DMS79 (cell line): ENCODE data around the gene HDAC4.

Experiments
- DNase-seq: peaks from one replicate; lab custom pipeline; 2025; lab: John Stamatoyannopoulos, UW

Gene HDAC4

GRCh38 chr2:239200646-239201530, 199.9 kb downstream of the HDAC4 start:
- DNase-seq, result no peak

GRCh38 chr2:239199041-239199768, 201.6 kb downstream of the HDAC4 start:
- peak; percentile 40 for DNase-seq

GRCh38 chr2:239198221-239198620, 202.6 kb downstream of the HDAC4 start:
- DNase-seq, result no peak

GRCh38 chr2:239197146-239197545, 203.7 kb downstream of the HDAC4 start:
- DNase-seq, result no peak

GRCh38 chr2:239196474-239197021, 204.3 kb downstream of the HDAC4 start:
- no peak for DNase-seq

GRCh38 chr2:239195992-239196391, 204.8 kb downstream of the HDAC4 start:
- DNase-seq, result no peak

GRCh38 chr2:239195318-239195871, 205.4 kb downstream of the HDAC4 start:
- DNase-seq, result no peak

- DNase-seq, result no peak
Observed at GRCh38 chr2:239194731-239195317, 206.0 kb downstream of the HDAC4 start.

- DNase-seq, result no peak
Observed at GRCh38 chr2:239193925-239194677, 206.7 kb downstream of the HDAC4 start.

- no peak for DNase-seq
Observed at GRCh38 chr2:239193401-239193811, 207.4 kb downstream of the HDAC4 start.

GRCh38 chr2:239192975-239193374, 207.8 kb downstream of the HDAC4 start:
- no peak for DNase-seq

GRCh38 chr2:239192456-239192855, 208.4 kb downstream of the HDAC4 start:
- DNase-seq, result no peak

GRCh38 chr2:239190921-239191885, 209.6 kb downstream of the HDAC4 start:
- no peak for DNase-seq

GRCh38 chr2:239190361-239190760, 210.5 kb downstream of the HDAC4 start:
- DNase-seq, result no peak

GRCh38 chr2:239189711-239190131, 211.1 kb downstream of the HDAC4 start:
- DNase-seq, result no peak

GRCh38 chr2:239188536-239188935, 212.3 kb downstream of the HDAC4 start:
- DNase-seq, result no peak

GRCh38 chr2:239187464-239188253, 213.2 kb downstream of the HDAC4 start:
- DNase-seq, result no peak

GRCh38 chr2:239186516-239187357, 214.1 kb downstream of the HDAC4 start:
- DNase-seq, result no peak
